GM23338 (cell line): ENCODE measurements around the gene ZNF653.
"Not testable (repeated sequence)": the region's sequence is repeated elsewhere in the genome, so short reads cannot be mapped to it uniquely, and the experiment has no call there.

Experiments used
- EZH2 ChIP-seq: fragments of 200-600 bp; sonication (generic); IDR thresholded peaks from one replicate; pipeline ENCODE4 v1.8.0; 2017; ENCODE audit warnings: antibody characterized with exemption, mild to moderate bottlenecking, low read depth; ENCODE audit not compliant: unreplicated experiment
- EZH2phosphoT487 ChIP-seq: fragments of 200-600 bp; sonication (generic); IDR thresholded peaks from one replicate; pipeline ENCODE4 v1.8.1; 2018; ENCODE audit warnings: antibody characterized with exemption; ENCODE audit not compliant: unreplicated experiment
- JUNB ChIP-seq: IDR thresholded peaks from one replicate; pipeline ENCODE4 v1.6.1; 2016; ENCODE audit warnings: antibody characterized with exemption; ENCODE audit not compliant: unreplicated experiment
- REST ChIP-seq: IDR thresholded peaks from one replicate; pipeline ENCODE4 v1.6.1; 2018; ENCODE audit warnings: antibody characterized with exemption; ENCODE audit not compliant: unreplicated experiment
- TF ChIP-seq, protein P1 (sequence below): fragments of 250-450 bp; sonication (Bioruptor Pico); IDR thresholded peaks from 2 replicates; pipeline ENCODE4 v1.5.0; 2020; ENCODE audit warnings: mild to moderate bottlenecking, moderate library complexity
- TF ChIP-seq, protein P2 (sequence below), 2 experiments: fragments of 200-600 bp in 1 of 2; sonication (generic) in 1 of 2; conservative IDR thresholded peaks; 2 replicates each; pipeline versions ENCODE4 v1.5.1 to v1.6.1; 2016 to 2017; ENCODE audit warnings: antibody characterized with exemption in 2 of 2, low read depth in 2 of 2, mild to moderate bottlenecking in 2 of 2, moderate library complexity in 1 of 2

DNA sequence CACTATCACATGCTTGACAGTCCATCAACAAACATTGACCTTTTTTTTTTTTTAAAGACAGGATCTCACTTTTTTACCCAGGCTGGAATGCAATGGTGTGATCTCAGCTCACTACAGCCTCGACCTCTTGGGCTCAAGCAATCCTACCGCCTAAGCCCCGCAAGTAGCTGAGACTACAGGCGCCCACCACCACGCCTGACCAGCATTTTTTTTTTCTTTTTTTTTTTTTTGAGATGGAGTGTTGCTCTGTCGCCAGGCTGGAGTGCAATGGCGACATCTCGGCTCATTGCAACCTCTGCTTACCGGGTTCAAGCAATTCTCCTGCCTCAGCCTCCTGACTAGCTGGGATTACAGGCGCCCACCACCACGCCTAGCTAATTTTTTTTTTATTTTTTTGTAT lies 46.7 kb downstream of the ZNF653 start:
- TF ChIP-seq, protein P1, sequence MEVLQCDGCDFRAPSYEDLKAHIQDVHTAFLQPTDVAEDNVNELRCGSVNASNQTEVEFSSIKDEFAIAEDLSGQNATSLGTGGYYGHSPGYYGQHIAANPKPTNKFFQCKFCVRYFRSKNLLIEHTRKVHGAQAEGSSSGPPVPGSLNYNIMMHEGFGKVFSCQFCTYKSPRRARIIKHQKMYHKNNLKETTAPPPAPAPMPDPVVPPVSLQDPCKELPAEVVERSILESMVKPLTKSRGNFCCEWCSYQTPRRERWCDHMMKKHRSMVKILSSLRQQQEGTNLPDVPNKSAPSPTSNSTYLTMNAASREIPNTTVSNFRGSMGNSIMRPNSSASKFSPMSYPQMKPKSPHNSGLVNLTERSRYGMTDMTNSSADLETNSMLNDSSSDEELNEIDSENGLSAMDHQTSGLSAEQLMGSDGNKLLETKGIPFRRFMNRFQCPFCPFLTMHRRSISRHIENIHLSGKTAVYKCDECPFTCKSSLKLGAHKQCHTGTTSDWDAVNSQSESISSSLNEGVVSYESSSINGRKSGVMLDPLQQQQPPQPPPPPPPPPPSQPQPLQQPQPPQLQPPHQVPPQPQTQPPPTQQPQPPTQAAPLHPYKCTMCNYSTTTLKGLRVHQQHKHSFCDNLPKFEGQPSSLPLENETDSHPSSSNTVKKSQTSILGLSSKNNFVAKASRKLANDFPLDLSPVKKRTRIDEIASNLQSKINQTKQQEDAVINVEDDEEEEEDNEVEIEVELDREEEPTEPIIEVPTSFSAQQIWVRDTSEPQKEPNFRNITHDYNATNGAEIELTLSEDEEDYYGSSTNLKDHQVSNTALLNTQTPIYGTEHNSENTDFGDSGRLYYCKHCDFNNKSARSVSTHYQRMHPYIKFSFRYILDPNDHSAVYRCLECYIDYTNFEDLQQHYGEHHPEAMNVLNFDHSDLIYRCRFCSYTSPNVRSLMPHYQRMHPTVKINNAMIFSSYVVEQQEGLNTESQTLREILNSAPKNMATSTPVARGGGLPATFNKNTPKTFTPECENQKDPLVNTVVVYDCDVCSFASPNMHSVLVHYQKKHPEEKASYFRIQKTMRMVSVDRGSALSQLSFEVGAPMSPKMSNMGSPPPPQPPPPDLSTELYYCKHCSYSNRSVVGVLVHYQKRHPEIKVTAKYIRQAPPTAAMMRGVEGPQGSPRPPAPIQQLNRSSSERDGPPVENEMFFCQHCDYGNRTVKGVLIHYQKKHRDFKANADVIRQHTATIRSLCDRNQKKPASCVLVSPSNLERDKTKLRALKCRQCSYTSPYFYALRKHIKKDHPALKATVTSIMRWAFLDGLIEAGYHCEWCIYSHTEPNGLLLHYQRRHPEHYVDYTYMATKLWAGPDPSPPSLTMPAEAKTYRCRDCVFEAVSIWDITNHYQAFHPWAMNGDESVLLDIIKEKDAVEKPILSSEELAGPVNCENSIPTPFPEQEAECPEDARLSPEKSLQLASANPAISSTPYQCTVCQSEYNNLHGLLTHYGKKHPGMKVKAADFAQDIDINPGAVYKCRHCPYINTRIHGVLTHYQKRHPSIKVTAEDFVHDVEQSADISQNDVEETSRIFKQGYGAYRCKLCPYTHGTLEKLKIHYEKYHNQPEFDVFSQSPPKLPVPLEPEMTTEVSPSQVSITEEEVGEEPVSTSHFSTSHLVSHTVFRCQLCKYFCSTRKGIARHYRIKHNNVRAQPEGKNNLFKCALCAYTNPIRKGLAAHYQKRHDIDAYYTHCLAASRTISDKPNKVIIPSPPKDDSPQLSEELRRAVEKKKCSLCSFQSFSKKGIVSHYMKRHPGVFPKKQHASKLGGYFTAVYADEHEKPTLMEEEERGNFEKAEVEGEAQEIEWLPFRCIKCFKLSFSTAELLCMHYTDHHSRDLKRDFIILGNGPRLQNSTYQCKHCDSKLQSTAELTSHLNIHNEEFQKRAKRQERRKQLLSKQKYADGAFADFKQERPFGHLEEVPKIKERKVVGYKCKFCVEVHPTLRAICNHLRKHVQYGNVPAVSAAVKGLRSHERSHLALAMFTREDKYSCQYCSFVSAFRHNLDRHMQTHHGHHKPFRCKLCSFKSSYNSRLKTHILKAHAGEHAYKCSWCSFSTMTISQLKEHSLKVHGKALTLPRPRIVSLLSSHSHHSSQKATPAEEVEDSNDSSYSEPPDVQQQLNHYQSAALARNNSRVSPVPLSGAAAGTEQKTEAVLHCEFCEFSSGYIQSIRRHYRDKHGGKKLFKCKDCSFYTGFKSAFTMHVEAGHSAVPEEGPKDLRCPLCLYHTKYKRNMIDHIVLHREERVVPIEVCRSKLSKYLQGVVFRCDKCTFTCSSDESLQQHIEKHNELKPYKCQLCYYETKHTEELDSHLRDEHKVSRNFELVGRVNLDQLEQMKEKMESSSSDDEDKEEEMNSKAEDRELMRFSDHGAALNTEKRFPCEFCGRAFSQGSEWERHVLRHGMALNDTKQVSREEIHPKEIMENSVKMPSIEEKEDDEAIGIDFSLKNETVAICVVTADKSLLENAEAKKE (CRISPR knock-in tag) = not testable (repeated sequence)
- TF ChIP-seq, protein P2, sequence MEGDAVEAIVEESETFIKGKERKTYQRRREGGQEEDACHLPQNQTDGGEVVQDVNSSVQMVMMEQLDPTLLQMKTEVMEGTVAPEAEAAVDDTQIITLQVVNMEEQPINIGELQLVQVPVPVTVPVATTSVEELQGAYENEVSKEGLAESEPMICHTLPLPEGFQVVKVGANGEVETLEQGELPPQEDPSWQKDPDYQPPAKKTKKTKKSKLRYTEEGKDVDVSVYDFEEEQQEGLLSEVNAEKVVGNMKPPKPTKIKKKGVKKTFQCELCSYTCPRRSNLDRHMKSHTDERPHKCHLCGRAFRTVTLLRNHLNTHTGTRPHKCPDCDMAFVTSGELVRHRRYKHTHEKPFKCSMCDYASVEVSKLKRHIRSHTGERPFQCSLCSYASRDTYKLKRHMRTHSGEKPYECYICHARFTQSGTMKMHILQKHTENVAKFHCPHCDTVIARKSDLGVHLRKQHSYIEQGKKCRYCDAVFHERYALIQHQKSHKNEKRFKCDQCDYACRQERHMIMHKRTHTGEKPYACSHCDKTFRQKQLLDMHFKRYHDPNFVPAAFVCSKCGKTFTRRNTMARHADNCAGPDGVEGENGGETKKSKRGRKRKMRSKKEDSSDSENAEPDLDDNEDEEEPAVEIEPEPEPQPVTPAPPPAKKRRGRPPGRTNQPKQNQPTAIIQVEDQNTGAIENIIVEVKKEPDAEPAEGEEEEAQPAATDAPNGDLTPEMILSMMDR (conservative IDR thresholded peaks at IDR 0.05; ENCODE audit: low read depth in 2 of 2) = not testable (repeated sequence)
- TF ChIP-seq EZH2, REST, JUNB, EZH2phosphoT487: not testable (repeated sequence)
